Panc1 (cell line): ENCODE measurements around the gene ANP32B. TPM values are rescaled to one million over a fixed set of nuclear protein-coding genes. Genes with fewer than 3 reads are reported as not detected.

Experiments used
- ATAC-seq: fragments of 200-7000 bp; cut with Tn5 transposase; 2 replicates; pipeline ENCODE4 v1.9.1; 2020; ENCODE audit warnings: mild to moderate bottlenecking, moderate library complexity
- BruUV-seq: library from RNA; stranded (reverse); fragments of 400-500 nt; replicated peaks from 2 replicates; lab custom pipeline; 2021; lab: Mats Ljungman, UMichigan
- CTCF ChIA-PET: fragments of 300-600 bp; sonication (Branson Sonifier 250); formaldehyde crosslinking; loops from one replicate; lab custom pipeline; 2022; ENCODE audit warnings: antibody characterized with exemption; lab: Charles Lee
- POLR2A ChIA-PET: fragments of 300-600 bp; sonication (Branson Sonifier 250); formaldehyde crosslinking; loops from one replicate; lab custom pipeline; 2022; ENCODE audit warnings: antibody characterized with exemption; lab: Charles Lee
- DNase-seq: peaks from one replicate; pipeline ENCODE4 v3.0.0-alpha.2; 2010; ENCODE audit warnings: low read depth, low spot score
- H3K27ac ChIP-seq: 2 replicates; pipeline ENCODE4 v1.5.1; 2011; ENCODE audit warnings: mild to moderate bottlenecking, low read length, inconsistent platforms
- H3K27me3 ChIP-seq: fragments of 200-500 bp; sonication (Bioruptor generic); 2 replicates; pipeline ENCODE4 v1.6.0; 2014; ENCODE audit warnings: low read length, inconsistent platforms; ENCODE audit not compliant: control insufficient read depth, insufficient read depth
- H3K36me3 ChIP-seq: fragments of 200-500 bp; sonication (Bioruptor generic); 2 replicates; pipeline ENCODE4 v1.5.1; 2014; ENCODE audit warnings: inconsistent platforms, mild to moderate bottlenecking, low read length, moderate library complexity; ENCODE audit not compliant: control insufficient read depth, insufficient read depth
- H3K4me1 ChIP-seq: 2 replicates; pipeline ENCODE4 v1.5.1; 2011; ENCODE audit warnings: inconsistent platforms, mild to moderate bottlenecking, low read length, moderate library complexity; ENCODE audit not compliant: control insufficient read depth, insufficient read depth
- H3K4me3 ChIP-seq, 2 experiments: 2 replicates each; pipeline ENCODE4 v1.5.1; 2011 to 2012; ENCODE audit warnings: low read depth in 2 of 2, low read length in 2 of 2, mild to moderate bottlenecking in 2 of 2, inconsistent platforms in 1 of 2, moderate library complexity in 1 of 2
- H3K9me3 ChIP-seq: fragments of 200-500 bp; sonication (Bioruptor generic); 2 replicates; pipeline ENCODE4 v1.5.1; 2014; ENCODE audit warnings: low read depth, mild to moderate bottlenecking, inconsistent platforms, low read length, moderate library complexity; ENCODE audit not compliant: control insufficient read depth, insufficient read depth
- CTCF ChIP-seq: fragments of 450-650 bp; IDR thresholded peaks from 2 replicates; pipeline ENCODE4 v1.5.1; 2017; ENCODE audit warnings: mild to moderate bottlenecking
- POLR2AphosphoS5 ChIP-seq: IDR thresholded peaks from 2 replicates; pipeline ENCODE4 v1.6.1; 2012; ENCODE audit warnings: mild to moderate bottlenecking, low read depth, low read length, moderate library complexity
- REST ChIP-seq, 2 experiments: IDR thresholded peaks; 2 replicates each; pipeline ENCODE4 v1.6.1; 2011 to 2012; ENCODE audit warnings: low read depth in 2 of 2, control low read depth in 1 of 2, low read length in 1 of 2, mild to moderate bottlenecking in 1 of 2, moderate library complexity in 1 of 2; ENCODE audit not compliant: insufficient read depth in 1 of 2
- SIN3A ChIP-seq: IDR thresholded peaks from 2 replicates; pipeline ENCODE4 v1.6.1; 2012; ENCODE audit warnings: low read depth, mild to moderate bottlenecking, low read length, moderate library complexity, borderline replicate concordance; ENCODE audit not compliant: insufficient read depth
- TCF7L2 ChIP-seq: IDR thresholded peaks from 2 replicates; pipeline ENCODE4 v1.6.1; 2011; ENCODE audit warnings: mild to moderate bottlenecking, low read depth, low read length, inconsistent platforms
- in situ Hi-C: cut with HindIII; loops from 2 replicates; pipeline ENCODE4 v1.10.0; 2016; ENCODE audit warnings: low sequenced_read_pairs, low pct_unique_long_range_greater_than_20kb
- intact Hi-C: fragments of 100-400 bp; cut with micrococcal nuclease; formaldehyde crosslinking; loops from one replicate; pipeline ENCODE4 v1.10.0; 2022; ENCODE audit not compliant: unreplicated experiment
- total RNA-seq: library from RNA; stranded (reverse); gene quantifications from one replicate; pipeline ENCODE4 v1.2.1, GENCODE V29; 2021; ENCODE audit not compliant: unreplicated experiment

The ANP32B gene
- total RNA-seq, 1 experiment from 2014 or later, result 109 TPM

DNA sequence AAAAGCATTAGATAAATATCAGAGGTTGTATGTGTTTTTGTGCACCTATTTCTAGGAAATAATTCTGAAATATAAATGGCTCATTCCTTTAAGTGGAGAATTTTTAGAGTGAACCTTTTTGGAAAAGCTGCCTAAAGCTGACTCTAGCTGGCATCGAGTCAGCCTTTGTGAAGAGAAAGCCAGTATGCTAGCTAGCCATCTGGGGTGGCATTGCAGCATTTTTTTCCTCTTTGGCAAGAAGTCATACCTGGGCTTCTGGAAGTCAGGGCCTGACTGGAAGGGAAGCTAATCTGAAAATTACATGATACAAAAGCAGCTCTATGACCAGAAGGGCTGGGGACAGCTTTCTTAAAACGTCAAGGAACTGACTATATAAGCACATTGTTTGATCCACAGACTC is 19.7 kb downstream of the ANP32B start:
- DNase-seq (no peak), ATAC-seq (no peak)
- TF ChIP-seq POLR2AphosphoS5, result no peak
- no peak for TF ChIP-seq REST (IDR thresholded peaks at IDR 0.05; ENCODE audit: insufficient read depth in 1 of 2, low read depth in 2 of 2, low read length in 1 of 2)
- TF ChIP-seq TCF7L2, result no peak
- TF ChIP-seq CTCF, result no peak
- TF ChIP-seq SIN3A, result no peak
- CTCF ChIA-PET, result no interaction called here
- POLR2A ChIA-PET, result no interaction called here
- Histone ChIP-seq H3K4me3 (no peak overlapping the region), H3K9me3 (no peaks in the 10 kb centered on the region), H3K27ac (no peak overlapping the region), H3K36me3 (peaks cover 48% of the 10 kb centered on the region), H3K27me3 (no peaks in the 10 kb centered on the region), H3K4me1 (no peaks in the 10 kb centered on the region)
- no TSS peak for BruUV-seq
- in situ Hi-C loops, result no loop called here
- intact Hi-C loops, result no loop called here

GRCh38 chr9:98006127-98006796 is 23.1 kb downstream of the ANP32B start:
- ChIA-PET POLR2A (interaction anchor here (0.7 kb wide), 1 partner anchor 9 kb away, joined by 3 read pairs; no protein-coding TSS in a partner anchor), CTCF (no interaction called here)
- in situ Hi-C loops (no loop called here), intact Hi-C loops (no loop called here)
- H3K27ac ChIP-seq, result no peak overlapping the region
- H3K36me3 ChIP-seq, result peaks cover 55% of the 10 kb centered on the region
- TF ChIP-seq CTCF (no peak), REST (IDR thresholded peaks at IDR 0.05; ENCODE audit: insufficient read depth in 1 of 2, low read depth in 2 of 2, low read length in 1 of 2) (no peak), TCF7L2 (no peak), SIN3A (no peak), POLR2AphosphoS5 (no peak)
- no peak overlapping the region for H3K4me3 ChIP-seq
- H3K4me1 ChIP-seq, result no peaks in the 10 kb centered on the region
- DNase-seq, result no peak
- H3K27me3 ChIP-seq, result no peaks in the 10 kb centered on the region
- no peak for ATAC-seq
- BruUV-seq, result no TSS peak
- H3K9me3 ChIP-seq, result no peaks in the 10 kb centered on the region
